Endodermal cell (in vitro differentiated cells): ENCODE results near the gene PRDM16. TPM values are rescaled to one million over a fixed set of nuclear protein-coding genes. Genes with fewer than 3 reads are reported as not detected.

Experiments
- DNase-seq: peaks from one replicate; pipeline ENCODE4 v3.0.0-alpha.2; 2017
- H3K27ac ChIP-seq: 2 replicates; pipeline ENCODE4 v1.5.1; 2013; ENCODE audit warnings: mild to moderate bottlenecking, low read depth, low read length, moderate library complexity
- H3K27me3 ChIP-seq: 2 replicates; pipeline ENCODE4 v1.6.1; 2013; ENCODE audit warnings: mild to moderate bottlenecking, low read length, moderate library complexity; ENCODE audit not compliant: insufficient read depth, control insufficient read depth, poor library complexity, severe bottlenecking
- H3K36me3 ChIP-seq: 2 replicates; pipeline ENCODE4 v1.7.0; 2013; ENCODE audit warnings: mild to moderate bottlenecking, low read length, moderate library complexity; ENCODE audit not compliant: control insufficient read depth, insufficient read depth
- H3K4me1 ChIP-seq: one replicate; pipeline ENCODE4 v1.7.0; 2013; ENCODE audit warnings: low read length; ENCODE audit not compliant: control insufficient read depth, insufficient read depth
- H3K4me3 ChIP-seq: 2 replicates; pipeline ENCODE4 v1.5.1; 2013; ENCODE audit warnings: mild to moderate bottlenecking, low read length, moderate library complexity
- H3K9ac ChIP-seq: 2 replicates; pipeline ENCODE4 v1.6.1; 2013; ENCODE audit warnings: mild to moderate bottlenecking, low read length, moderate library complexity; ENCODE audit not compliant: poor library complexity, severe bottlenecking; ENCODE audit errors: extremely low read depth
- H3K9me3 ChIP-seq: 2 replicates; pipeline ENCODE4 v1.6.1; 2013; ENCODE audit warnings: mild to moderate bottlenecking, low read length, moderate library complexity; ENCODE audit not compliant: control insufficient read depth
- H3K27ac Mint-ChIP-seq: 2 replicates; pipeline ENCODE4 v1.8.0; 2020; ENCODE audit warnings: mixed read lengths
- H3K27me3 Mint-ChIP-seq: 2 replicates; pipeline ENCODE4 v1.8.0; 2021; ENCODE audit warnings: mild to moderate bottlenecking, mixed read lengths; ENCODE audit not compliant: insufficient read depth
- H3K36me3 Mint-ChIP-seq: 2 replicates; pipeline ENCODE4 v1.8.0; 2020; ENCODE audit warnings: low read depth, mixed read lengths
- H3K4me1 Mint-ChIP-seq: 2 replicates; pipeline ENCODE4 v1.8.0; 2020; ENCODE audit warnings: mixed read lengths
- H3K4me3 Mint-ChIP-seq: 2 replicates; pipeline ENCODE4 v1.8.0; 2020; ENCODE audit warnings: mild to moderate bottlenecking, moderate library complexity, mixed read lengths
- H3K9me3 Mint-ChIP-seq: 2 replicates; pipeline ENCODE4 v1.8.0; 2020; ENCODE audit warnings: mild to moderate bottlenecking, mixed read lengths
- CTCF ChIP-seq: fragments of 200-600 bp; sonication (generic); conservative IDR thresholded peaks from 2 replicates; pipeline ENCODE4 v1.5.0; 2021; ENCODE audit warnings: antibody characterized with exemption, mild to moderate bottlenecking
- WGBS, 2 experiments: methylation state at CpG; one replicate each; pipeline versions ENCODE4 v1.1.5 to v1.1.7; 2013; ENCODE audit warnings: missing lambda C conversion rate in 2 of 2, mixed read lengths in 1 of 2; ENCODE audit not compliant: insufficient coverage in 1 of 2, insufficient read length in 1 of 2; 5-methylcytosine and 5-hydroxymethylcytosine counted together
- total RNA-seq, 2 donors: library from RNA; stranded (reverse); fragmentation: NEBNext Ultra II Directional in 1 of 2; extraction: Animal tissue kit (Norgen Biotek cat#: 25700) in 1 of 2; gene quantifications; 2 replicates in 1 of 2; 3 replicates in 1 of 2; pipeline ENCODE4 v1.2.1, GENCODE V29; 2021

Gene PRDM16
- total RNA-seq, 2 donors from 2014 or later: 2.1 to 4.0 TPM

GRCh38 chr1:3418600-3418999 lies 349.6 kb downstream of the PRDM16 start:
- H3K4me1 ChIP-seq: no peaks in the 10 kb centered on the region
- H3K27me3 Mint-ChIP-seq: peaks cover 2% of the 10 kb centered on the region
- TF ChIP-seq CTCF: no peak
- no peaks in the 10 kb centered on the region for H3K36me3 ChIP-seq
- H3K27ac ChIP-seq: no peak overlapping the region
- H3K27me3 ChIP-seq: no peaks in the 10 kb centered on the region
- WGBS, 2 experiments: 95 to 96% methylated on average over 7 to 8 of the region's 8 CpGs
- DNase-seq: no peak
- H3K36me3 Mint-ChIP-seq: no peaks in the 10 kb centered on the region
- peaks cover 2% of the 10 kb centered on the region for H3K4me1 Mint-ChIP-seq
- H3K4me3 Mint-ChIP-seq: no peak overlapping the region
- no peak overlapping the region for H3K27ac Mint-ChIP-seq
- peaks cover 13% of the 10 kb centered on the region for H3K9me3 ChIP-seq
- H3K9ac ChIP-seq: no peak overlapping the region
- no peak overlapping the region for H3K4me3 ChIP-seq
- peaks cover 12% of the 10 kb centered on the region for H3K9me3 Mint-ChIP-seq

- H3K4me3 Mint-ChIP-seq: no peak overlapping the region
- peaks cover 12% of the 10 kb centered on the region for H3K9me3 Mint-ChIP-seq
- DNase-seq: no peak
- no peaks in the 10 kb centered on the region for H3K4me1 ChIP-seq
- no peak overlapping the region for H3K27ac ChIP-seq
- no peaks in the 10 kb centered on the region for H3K36me3 Mint-ChIP-seq
- H3K4me3 ChIP-seq: no peak overlapping the region
- WGBS, 2 experiments: 91 to 97% methylated on average over 12 to 15 of the region's 15 CpGs
- H3K27ac Mint-ChIP-seq: no peak overlapping the region
- no peaks in the 10 kb centered on the region for H3K36me3 ChIP-seq
- no peak overlapping the region for H3K9ac ChIP-seq
- H3K9me3 ChIP-seq: peaks cover 13% of the 10 kb centered on the region
- no peaks in the 10 kb centered on the region for H3K27me3 ChIP-seq
- H3K27me3 Mint-ChIP-seq: peaks cover 2% of the 10 kb centered on the region
- H3K4me1 Mint-ChIP-seq: peaks cover 2% of the 10 kb centered on the region
- TF ChIP-seq CTCF: no peak
Measured at GRCh38 chr1:3419415-3420204, 350.6 kb downstream of the PRDM16 start.

DNA sequence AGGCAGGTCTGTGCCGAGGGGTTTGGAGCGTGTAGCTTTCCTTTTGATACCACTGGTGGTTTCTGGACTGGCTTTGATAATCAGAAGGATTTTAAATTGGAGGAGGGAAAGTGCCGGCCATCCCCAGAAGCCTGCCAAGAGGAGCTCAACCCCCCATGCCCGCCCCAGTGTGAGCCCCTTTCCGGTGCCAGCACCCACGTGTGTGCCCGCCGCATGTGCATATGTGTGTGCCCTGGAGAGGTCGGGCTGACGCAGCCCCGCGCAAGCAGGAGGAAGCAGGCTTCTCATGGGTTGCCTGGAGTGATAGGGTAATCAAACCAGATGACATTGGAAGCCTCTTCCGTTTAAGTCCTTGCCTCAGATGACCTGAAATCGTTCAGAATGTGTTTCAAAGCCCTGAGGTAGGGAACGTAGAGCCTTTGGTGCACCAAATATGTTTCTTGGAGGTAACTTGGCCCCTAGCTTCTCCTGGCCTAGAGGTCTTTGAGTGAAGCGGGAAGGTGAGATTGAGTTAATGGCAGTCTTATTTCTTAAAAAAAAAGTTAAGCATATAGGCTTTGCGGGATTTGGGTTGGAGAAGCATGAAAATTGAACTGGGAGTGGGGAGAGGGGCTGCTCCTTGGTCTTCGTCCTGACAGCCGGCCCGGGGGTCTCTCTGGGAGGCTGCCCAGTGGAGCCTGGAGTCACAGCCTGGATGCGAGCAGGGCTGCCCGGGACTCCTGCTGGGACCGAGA lies 351.4 kb downstream of the PRDM16 start:
- H3K9ac ChIP-seq: no peak overlapping the region
- Mint-ChIP-seq H3K9me3 (peaks cover 12% of the 10 kb centered on the region), H3K27me3 (peaks cover 2% of the 10 kb centered on the region), H3K36me3 (no peaks in the 10 kb centered on the region), H3K4me1 (no peaks in the 10 kb centered on the region), H3K4me3 (no peak overlapping the region), H3K27ac (no peak overlapping the region)
- H3K4me3 ChIP-seq: no peak overlapping the region
- no peak overlapping the region for H3K27ac ChIP-seq
- no peak for TF ChIP-seq CTCF
- WGBS, 2 experiments: 92 to 96% methylated on average over 21 to 23 of the region's 23 CpGs
- H3K36me3 ChIP-seq: no peaks in the 10 kb centered on the region
- DNase-seq: no peak
- H3K27me3 ChIP-seq: no peaks in the 10 kb centered on the region
- H3K9me3 ChIP-seq: peaks cover 13% of the 10 kb centered on the region
- H3K4me1 ChIP-seq: no peaks in the 10 kb centered on the region
